Activated CD4-positive, alpha-beta T cell treated with anti-CD3 and anti-CD28 coated beads for 1 hour (primary cell): ENCODE results near the gene HOXA13.

ENCODE experiments used
- DNase-seq: peaks from one replicate; pipeline ENCODE4 v3.0.0-alpha.2; 2020

The HOXA13 gene

GRCh38 chr7:27157702-27158431 lies 42.0 kb downstream of the HOXA13 start:
- no peak for DNase-seq

- DNase-seq, result no peak
These were observed 42.8 kb downstream of the HOXA13 start for GRCh38 chr7:27156916-27157701.

GRCh38 chr7:27156508-27156898 lies 43.4 kb downstream of the HOXA13 start, which contains the start of gene HOXA7:
Gene HOXA7 (minus strand): TSS chr7:27156675. CDS start chr7:27156545, 130 bp downstream.
- no peak for DNase-seq

- no peak for DNase-seq
These were observed 43.9 kb downstream of the HOXA13 start for GRCh38 chr7:27155816-27156507.

- DNase-seq, result no peak
These were observed 44.7 kb downstream of the HOXA13 start for GRCh38 chr7:27154901-27155815.

- no peak for DNase-seq
These were observed 45.5 kb downstream of the HOXA13 start for GRCh38 chr7:27154369-27154768.

GRCh38 chr7:27153526-27153925 lies 46.4 kb downstream of the HOXA13 start:
- no peak for DNase-seq

GRCh38 chr7:27152816-27153442 lies 47.0 kb downstream of the HOXA13 start:
- DNase-seq, result no peak

- no peak for DNase-seq
These were observed 47.7 kb downstream of the HOXA13 start, which contains the start of gene HOXA3 for GRCh38 chr7:27151931-27152815. Gene HOXA3 (minus strand): TSS chr7:27152583. CDS start chr7:27110640, 41,943 bp downstream.

- no peak for DNase-seq
These were observed 48.5 kb downstream of the HOXA13 start for GRCh38 chr7:27151341-27151930.

- peak; percentile 49 for DNase-seq
These were observed 49.1 kb downstream of the HOXA13 start for GRCh38 chr7:27150568-27151340.

- DNase-seq, result no peak
These were observed 49.9 kb downstream of the HOXA13 start for GRCh38 chr7:27149842-27150567.

GRCh38 chr7:27148756-27149641 lies 50.9 kb downstream of the HOXA13 start:
- no peak for DNase-seq

- DNase-seq, result no peak
These were observed 51.7 kb downstream of the HOXA13 start for GRCh38 chr7:27148031-27148755.

GRCh38 chr7:27147199-27148030 lies 52.5 kb downstream of the HOXA13 start, which contains the start of gene HOXA6:
Gene HOXA6 (minus strand): TSS chr7:27147774. CDS start chr7:27147749, 25 bp downstream.
- DNase-seq, result no peak
